ENCODE results near the gene CCSER1. TPM values are rescaled to one million over a fixed set of nuclear protein-coding genes. Genes with fewer than 3 reads are reported as not detected.

Gene CCSER1
- total RNA-seq, 1 donor = 7.9 TPM

DNA sequence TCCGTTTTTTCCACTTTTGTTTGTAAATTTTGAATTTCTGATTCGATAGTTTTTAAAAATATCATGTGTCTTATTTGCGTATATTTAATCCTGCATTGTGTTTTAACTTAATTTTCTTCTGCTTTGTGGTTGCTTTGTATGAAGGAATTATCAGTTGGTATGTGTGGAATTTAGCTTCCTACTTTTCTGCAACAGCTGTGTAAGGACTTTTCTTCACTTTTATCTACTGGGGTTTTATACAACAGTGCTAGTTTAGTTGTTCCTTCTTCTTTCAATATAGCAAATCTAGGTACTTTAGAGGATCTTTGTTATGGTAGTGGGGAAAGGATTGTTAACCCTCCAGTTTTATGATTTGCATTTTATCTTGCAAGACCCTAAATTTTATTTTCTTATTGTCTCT is 410.3 kb downstream of the CCSER1 start:
- Histone ChIP-seq H3K27me3 (ENCODE audit: insufficient read depth, low read length) (no peaks in the 10 kb centered on the region), H3K4me3 (ENCODE audit: low read length) (no peak overlapping the region), H3K9me3 (ENCODE audit: low read depth, low read length) (no peaks in the 10 kb centered on the region), H3K4me1 (ENCODE audit: insufficient read depth, low read length) (no peaks in the 10 kb centered on the region)

DNA sequence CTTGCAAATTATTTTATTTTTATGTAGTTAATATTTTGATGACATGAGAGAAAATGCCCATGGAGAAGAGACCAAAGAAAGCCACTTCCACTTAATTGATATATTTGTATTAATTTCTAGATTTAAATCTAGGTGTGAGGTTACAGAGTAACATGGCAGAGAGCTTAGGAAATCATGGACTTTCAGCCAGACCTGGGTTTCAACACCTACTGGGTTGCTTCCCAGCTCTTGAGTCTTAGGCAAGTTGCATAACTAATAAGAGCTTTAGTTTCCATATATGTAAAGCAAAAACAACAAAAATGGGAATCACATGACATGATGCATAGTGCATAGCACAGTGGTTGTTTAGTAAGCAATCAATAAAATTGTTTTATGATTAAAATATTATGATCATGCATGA is 413.3 kb downstream of the CCSER1 start:
- H3K9me3 ChIP-seq (ENCODE audit: low read depth, low read length) = no peaks in the 10 kb centered on the region
- H3K27me3 ChIP-seq (ENCODE audit: insufficient read depth, low read length) = no peaks in the 10 kb centered on the region
- H3K4me1 ChIP-seq (ENCODE audit: insufficient read depth, low read length) = no peaks in the 10 kb centered on the region
- no peak overlapping the region for H3K4me3 ChIP-seq (ENCODE audit: low read length)

DNA sequence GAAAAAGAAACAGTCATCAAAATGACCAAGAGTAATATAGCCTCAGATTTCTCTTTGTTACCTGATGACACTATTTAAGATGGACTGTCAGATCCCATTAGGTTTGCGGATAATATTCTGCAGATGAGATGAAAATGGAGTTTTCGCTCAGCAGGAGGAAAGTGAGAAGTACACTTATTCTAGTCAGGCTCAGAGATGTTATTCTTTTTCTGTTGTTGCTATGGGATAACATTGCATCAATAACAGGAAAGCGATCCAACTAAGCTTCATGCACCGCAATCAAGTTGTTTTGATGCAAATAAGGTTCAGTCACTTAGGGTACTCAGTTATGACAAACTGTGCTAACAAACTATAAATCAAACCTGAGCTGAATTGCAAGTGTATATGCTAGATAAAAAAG is 415.0 kb downstream of the CCSER1 start:
- H3K27me3 ChIP-seq (ENCODE audit: insufficient read depth, low read length) = no peaks in the 10 kb centered on the region
- no peaks in the 10 kb centered on the region for H3K4me1 ChIP-seq (ENCODE audit: insufficient read depth, low read length)
- no peak overlapping the region for H3K4me3 ChIP-seq (ENCODE audit: low read length)
- H3K9me3 ChIP-seq (ENCODE audit: low read depth, low read length) = no peaks in the 10 kb centered on the region

DNA sequence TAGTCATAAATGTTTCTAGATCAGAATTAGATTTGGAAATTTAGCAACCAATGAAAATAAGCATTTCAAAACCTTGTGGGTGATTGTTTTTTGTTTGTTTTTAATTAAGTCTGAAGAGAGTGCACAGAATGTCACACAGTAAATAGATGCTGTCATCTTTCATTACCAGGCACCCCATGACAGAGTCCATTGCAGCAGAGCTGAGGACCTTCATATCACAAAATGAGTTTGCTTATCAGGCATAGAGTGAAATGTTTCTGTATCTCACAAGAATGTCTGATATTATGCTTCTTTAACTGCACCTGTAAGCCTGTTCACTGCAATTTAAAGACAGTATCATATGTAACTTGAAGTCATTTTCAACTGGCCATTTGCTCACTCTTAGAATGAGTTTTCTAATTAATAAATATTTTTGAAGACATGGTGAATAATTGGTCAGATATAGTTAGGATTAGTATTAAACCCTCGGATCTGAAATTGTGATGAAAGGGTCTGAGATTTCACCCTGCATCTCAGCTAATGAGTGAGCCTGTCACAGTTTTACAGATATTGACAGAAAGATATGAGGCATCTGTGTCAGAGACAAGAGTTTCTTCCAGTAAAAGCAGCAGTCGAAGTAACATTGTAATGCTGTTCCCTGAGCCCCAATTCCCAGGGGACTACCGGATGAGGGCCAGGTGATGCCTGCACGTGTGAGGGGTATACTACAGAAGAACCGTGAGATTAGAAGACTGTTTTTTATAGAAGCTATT is 416.4 kb downstream of the CCSER1 start:
- H3K4me1 ChIP-seq (ENCODE audit: insufficient read depth, low read length) = no peaks in the 10 kb centered on the region
- H3K9me3 ChIP-seq (ENCODE audit: low read depth, low read length) = no peaks in the 10 kb centered on the region
- H3K27me3 ChIP-seq (ENCODE audit: insufficient read depth, low read length) = no peaks in the 10 kb centered on the region
- no peak overlapping the region for H3K4me3 ChIP-seq (ENCODE audit: low read length)

DNA sequence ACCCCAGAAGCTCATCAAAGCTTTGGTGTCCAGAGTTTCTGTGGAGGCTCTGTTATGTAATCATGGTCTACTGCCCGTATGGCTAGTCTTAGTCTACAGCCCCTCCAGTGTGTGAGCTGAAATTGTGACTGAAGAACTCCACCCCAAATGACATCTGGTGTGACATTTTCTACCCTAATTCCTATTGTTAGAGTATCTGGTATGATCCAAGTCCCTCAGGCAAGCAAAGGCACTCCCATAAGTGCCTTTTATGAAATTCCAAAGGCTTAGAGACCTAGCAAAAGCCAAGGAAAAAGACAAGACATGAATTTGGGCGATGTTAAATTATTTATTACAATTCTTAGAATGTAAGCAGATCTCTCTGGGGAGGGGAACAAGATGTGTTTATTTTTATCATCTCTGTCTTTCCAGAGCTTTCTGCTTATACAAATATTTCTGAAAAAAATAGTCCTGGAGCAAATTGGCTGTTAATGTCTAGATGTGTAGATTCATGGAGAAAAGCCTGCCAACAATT is 417.4 kb downstream of the CCSER1 start:
- Histone ChIP-seq H3K4me1 (ENCODE audit: insufficient read depth, low read length) (no peaks in the 10 kb centered on the region), H3K27me3 (ENCODE audit: insufficient read depth, low read length) (no peaks in the 10 kb centered on the region), H3K4me3 (ENCODE audit: low read length) (no peak overlapping the region), H3K9me3 (ENCODE audit: low read depth, low read length) (no peaks in the 10 kb centered on the region)

DNA sequence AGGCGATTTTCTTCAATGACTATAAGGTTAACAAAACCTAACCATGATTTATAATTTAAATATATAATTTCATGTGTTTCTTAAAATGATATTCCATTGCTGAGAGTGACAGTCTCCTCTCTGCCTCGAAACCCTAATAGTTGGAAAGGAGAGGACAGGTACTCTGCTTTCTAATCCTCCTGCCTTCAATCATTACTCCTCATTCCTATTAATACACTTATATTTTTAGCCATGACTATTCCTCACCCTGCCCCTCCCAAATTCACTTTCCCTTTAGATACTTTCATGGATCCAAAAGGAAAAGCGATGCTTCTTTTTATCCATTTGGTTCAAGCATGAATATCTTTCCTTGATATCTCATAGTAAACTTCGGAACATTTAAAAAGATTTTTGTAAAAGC is 418.2 kb downstream of the CCSER1 start:
- Histone ChIP-seq H3K4me1 (ENCODE audit: insufficient read depth, low read length) (no peaks in the 10 kb centered on the region), H3K4me3 (ENCODE audit: low read length) (no peak overlapping the region)

DNA sequence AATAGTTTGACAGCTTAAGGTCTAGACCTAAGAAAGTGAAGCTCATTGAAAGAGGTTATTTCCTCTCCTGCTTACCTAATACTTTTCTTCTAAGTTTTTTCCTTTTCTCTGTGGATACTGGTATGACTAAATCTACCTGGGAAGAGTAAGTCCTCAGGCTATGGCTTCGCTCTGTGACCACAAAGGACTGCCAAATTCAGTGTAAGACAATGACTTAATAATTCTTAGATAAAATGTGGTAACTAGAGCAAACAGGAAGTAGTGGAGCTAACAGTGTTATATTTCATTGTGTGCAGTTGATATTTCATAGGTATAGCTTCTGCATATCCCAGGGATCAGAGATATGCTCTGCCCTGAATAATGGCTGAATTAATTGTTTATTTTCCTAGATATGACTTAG is 418.9 kb downstream of the CCSER1 start:
- H3K4me1 ChIP-seq (ENCODE audit: insufficient read depth, low read length) = no peaks in the 10 kb centered on the region
- no peaks in the 10 kb centered on the region for H3K9me3 ChIP-seq (ENCODE audit: low read depth, low read length)
- no peak overlapping the region for H3K4me3 ChIP-seq (ENCODE audit: low read length)
- H3K27me3 ChIP-seq (ENCODE audit: insufficient read depth, low read length) = no peaks in the 10 kb centered on the region

More for the DNA sequence above, 418.2 kb downstream of the CCSER1 start:
- no peaks in the 10 kb centered on the region for H3K27me3 ChIP-seq (ENCODE audit: insufficient read depth, low read length)
- H3K9me3 ChIP-seq (ENCODE audit: low read depth, low read length) = no peaks in the 10 kb centered on the region

DNA sequence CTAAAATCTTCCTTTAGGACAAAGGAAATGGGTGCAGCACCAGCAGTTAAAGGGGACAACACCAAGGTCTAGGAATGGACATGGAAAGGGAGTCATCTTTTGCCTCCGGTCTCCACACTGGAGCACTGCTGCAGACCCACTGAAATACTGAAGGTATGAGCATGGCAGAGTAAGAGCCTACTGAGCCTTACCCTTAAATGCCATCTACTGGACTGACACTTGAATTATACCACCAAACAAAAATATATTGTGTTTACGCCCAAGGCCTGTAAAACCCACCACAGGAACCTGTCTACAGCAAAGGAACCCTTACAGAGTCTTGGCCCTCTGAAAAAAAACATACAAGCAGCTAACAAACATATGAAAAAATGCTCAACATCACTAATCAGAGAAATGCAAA is 443.4 kb downstream of the CCSER1 start:
- H3K4me3 ChIP-seq (ENCODE audit: low read length) = no peak overlapping the region
- no peaks in the 10 kb centered on the region for H3K4me1 ChIP-seq (ENCODE audit: insufficient read depth, low read length)
- no peaks in the 10 kb centered on the region for H3K9me3 ChIP-seq (ENCODE audit: low read depth, low read length)
- H3K27me3 ChIP-seq (ENCODE audit: insufficient read depth, low read length) = no peaks in the 10 kb centered on the region

DNA sequence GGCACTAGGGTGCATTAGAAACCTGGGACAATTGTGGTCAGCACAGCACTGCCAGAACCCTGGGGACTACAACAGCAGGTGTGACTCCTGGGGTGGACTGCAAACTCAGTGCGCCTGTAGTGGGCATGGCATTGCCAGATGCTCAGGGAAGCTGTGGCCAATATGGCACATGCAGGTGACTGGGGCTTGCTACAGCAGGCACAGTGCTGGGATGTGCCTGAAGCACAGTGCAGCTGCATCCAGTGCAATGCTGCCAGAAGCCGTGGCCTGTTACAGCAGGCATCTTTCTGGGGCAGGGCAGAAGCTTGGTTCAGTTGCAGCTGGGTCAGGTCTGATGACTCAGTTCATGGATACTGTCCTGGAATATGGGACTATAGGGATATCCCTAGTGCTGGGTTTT is 445.8 kb downstream of the CCSER1 start:
- Histone ChIP-seq H3K9me3 (ENCODE audit: low read depth, low read length) (no peaks in the 10 kb centered on the region), H3K4me3 (ENCODE audit: low read length) (no peak overlapping the region), H3K4me1 (ENCODE audit: insufficient read depth, low read length) (no peaks in the 10 kb centered on the region), H3K27me3 (ENCODE audit: insufficient read depth, low read length) (no peaks in the 10 kb centered on the region)

DNA sequence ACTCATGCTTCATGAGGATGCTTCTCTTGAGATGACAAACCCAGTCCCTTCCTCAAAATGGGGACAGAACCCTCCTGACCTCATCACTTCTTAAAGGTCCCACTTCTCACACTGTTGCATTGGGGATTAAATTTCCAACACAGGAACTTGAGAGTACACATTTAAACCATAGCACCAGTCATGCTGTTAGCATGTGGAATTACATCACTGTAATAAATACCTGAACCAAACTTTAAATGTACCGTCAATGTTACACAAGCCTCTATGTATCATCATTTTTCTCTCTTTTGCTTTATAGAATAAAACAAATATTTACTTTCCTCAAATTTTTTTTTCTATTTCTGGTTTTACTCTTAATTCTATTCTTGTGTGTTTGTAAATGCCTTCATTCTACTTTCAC is 448.2 kb downstream of the CCSER1 start:
- no peaks in the 10 kb centered on the region for H3K9me3 ChIP-seq (ENCODE audit: low read depth, low read length)
- H3K27me3 ChIP-seq (ENCODE audit: insufficient read depth, low read length) = no peaks in the 10 kb centered on the region
- no peak overlapping the region for H3K4me3 ChIP-seq (ENCODE audit: low read length)
- no peaks in the 10 kb centered on the region for H3K4me1 ChIP-seq (ENCODE audit: insufficient read depth, low read length)

DNA sequence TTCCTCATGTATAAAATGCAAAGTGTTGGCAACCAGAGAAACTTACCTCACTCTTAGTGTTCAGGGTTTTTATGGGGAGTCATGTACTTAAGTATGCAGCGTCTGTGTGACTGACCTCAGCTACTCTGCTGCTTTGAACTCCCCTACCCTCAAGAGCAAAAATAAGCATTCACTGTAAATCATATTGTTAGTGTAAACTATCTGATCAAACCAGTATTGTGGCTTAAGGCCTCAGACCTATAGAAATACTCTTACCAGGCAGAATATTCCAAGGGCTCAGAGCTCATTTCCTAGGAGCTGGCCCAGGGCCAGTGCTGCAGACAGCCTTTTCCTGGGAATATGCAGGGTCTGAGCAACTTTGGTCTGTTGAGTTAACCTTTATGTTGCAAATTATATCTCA is 453.1 kb downstream of the CCSER1 start:
- Histone ChIP-seq H3K4me1 (ENCODE audit: insufficient read depth, low read length) (no peaks in the 10 kb centered on the region), H3K9me3 (ENCODE audit: low read depth, low read length) (no peaks in the 10 kb centered on the region), H3K27me3 (ENCODE audit: insufficient read depth, low read length) (no peaks in the 10 kb centered on the region), H3K4me3 (ENCODE audit: low read length) (no peak overlapping the region)

DNA sequence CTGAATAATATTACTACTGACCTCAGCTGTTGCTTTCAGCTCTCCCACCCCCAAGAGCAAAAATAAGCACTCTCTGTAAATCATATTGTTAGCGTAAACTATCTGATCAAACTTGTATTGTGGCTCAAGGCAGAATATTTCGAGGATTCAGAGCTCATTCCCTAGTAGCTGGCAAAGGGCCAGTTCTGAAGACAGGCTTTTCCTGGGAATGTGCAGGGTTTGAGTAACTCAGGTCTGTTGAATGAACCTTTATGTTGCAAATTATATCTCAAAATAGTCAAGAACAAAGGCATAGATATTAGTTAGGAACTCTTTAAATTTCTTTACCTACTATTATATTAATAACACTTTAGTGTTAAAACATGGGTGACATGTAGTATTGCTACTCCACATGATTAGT is 454.9 kb downstream of the CCSER1 start:
- H3K4me3 ChIP-seq (ENCODE audit: low read length) = no peak overlapping the region
- H3K9me3 ChIP-seq (ENCODE audit: low read depth, low read length) = no peaks in the 10 kb centered on the region
- H3K27me3 ChIP-seq (ENCODE audit: insufficient read depth, low read length) = no peaks in the 10 kb centered on the region
- no peaks in the 10 kb centered on the region for H3K4me1 ChIP-seq (ENCODE audit: insufficient read depth, low read length)

DNA sequence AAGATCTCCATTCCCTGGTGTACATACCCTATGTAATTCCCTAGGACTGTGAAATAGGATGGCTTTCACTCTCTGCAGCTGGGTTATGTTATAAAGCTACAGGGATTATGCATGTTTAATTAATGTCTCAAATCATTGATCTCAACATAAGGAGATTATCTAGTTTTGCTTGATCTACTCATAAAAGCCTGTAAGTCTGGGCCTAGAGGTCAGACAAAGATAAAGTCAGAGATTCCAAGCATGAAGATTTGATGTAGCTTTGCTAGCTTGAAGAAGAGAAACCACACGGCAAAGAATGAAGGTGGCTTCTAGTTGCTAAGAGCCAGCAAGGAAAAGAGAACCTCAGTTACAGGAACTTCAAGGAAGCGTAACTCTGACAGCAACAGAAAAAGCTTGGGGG is 456.9 kb downstream of the CCSER1 start:
- Histone ChIP-seq H3K4me3 (ENCODE audit: low read length) (no peak overlapping the region), H3K27me3 (ENCODE audit: insufficient read depth, low read length) (no peaks in the 10 kb centered on the region), H3K4me1 (ENCODE audit: insufficient read depth, low read length) (no peaks in the 10 kb centered on the region), H3K9me3 (ENCODE audit: low read depth, low read length) (no peaks in the 10 kb centered on the region)

DNA sequence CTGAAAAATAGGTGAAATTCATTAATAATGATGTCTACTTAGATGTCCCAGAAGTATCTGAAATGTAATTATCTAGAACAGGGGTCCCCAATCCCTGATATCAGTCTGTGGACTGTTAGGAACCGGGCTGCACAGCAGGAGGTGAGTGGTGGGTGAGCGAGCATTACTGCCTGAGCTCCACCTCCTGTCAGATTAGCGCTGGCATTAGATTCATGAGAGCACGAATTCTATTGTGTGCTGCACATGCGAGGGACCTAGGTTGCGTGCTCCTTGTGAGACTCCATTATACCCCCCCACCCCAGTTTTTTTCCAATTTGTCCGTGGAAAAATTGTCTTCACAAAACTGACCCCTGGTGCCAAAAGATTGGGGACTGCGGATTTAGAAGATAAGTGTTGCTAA is 458.8 kb downstream of the CCSER1 start:
- Histone ChIP-seq H3K9me3 (ENCODE audit: low read depth, low read length) (no peaks in the 10 kb centered on the region), H3K4me1 (ENCODE audit: insufficient read depth, low read length) (no peaks in the 10 kb centered on the region), H3K27me3 (ENCODE audit: insufficient read depth, low read length) (no peaks in the 10 kb centered on the region), H3K4me3 (ENCODE audit: low read length) (no peak overlapping the region)

DNA sequence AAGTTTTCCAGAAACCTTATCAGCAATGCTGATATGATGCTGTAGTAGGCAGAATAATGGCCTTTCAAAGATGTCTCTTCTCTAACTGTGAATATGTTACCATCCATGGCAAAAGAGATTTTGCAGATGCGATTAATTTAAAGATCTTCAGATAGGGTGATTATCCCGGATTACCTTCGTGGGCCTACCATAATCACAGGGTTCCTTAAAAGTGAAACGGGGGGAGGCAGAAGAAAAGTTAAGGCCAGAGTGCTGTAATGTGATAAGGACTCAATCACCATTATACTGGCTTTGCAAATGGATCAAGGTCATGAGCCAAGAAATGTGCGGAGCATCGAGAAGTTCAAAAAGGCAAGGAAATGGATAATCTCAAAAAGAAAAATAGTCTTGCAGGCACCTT is 459.6 kb downstream of the CCSER1 start:
- Histone ChIP-seq H3K27me3 (ENCODE audit: insufficient read depth, low read length) (no peaks in the 10 kb centered on the region), H3K9me3 (ENCODE audit: low read depth, low read length) (no peaks in the 10 kb centered on the region), H3K4me3 (ENCODE audit: low read length) (no peak overlapping the region)

DNA sequence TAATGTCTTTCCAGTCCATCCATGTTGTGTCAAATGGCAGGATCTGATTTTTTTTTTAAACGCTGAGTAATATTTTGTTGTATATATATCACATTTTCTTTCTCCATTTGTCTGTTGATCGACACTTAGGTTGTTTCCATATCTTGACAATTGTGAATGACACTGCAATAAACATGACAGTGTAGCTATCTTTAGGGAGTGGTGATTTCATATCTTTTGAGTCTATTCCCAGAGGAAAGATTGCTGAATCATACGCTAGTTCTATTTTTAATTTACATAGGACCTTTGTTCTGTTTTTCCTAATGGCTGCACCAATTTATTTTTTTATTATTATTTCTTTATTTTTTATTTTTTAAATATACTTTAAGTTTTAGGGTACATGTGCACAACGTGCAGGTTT is 470.7 kb downstream of the CCSER1 start:
- H3K27me3 ChIP-seq (ENCODE audit: insufficient read depth, low read length) = no peaks in the 10 kb centered on the region
- no peaks in the 10 kb centered on the region for H3K4me1 ChIP-seq (ENCODE audit: insufficient read depth, low read length)
- H3K4me3 ChIP-seq (ENCODE audit: low read length) = no peak overlapping the region
- H3K9me3 ChIP-seq (ENCODE audit: low read depth, low read length) = no peaks in the 10 kb centered on the region

More for the DNA sequence above, 459.6 kb downstream of the CCSER1 start:
- no peaks in the 10 kb centered on the region for H3K4me1 ChIP-seq (ENCODE audit: insufficient read depth, low read length)
